Astrocyte (in vitro differentiated cells and primary cell): ENCODE measurements around the gene CDH23. TPM values are rescaled to one million over a fixed set of nuclear protein-coding genes. Genes with fewer than 3 reads are reported as not detected.

Experiments used
- DNase-seq: peaks from one replicate; pipeline ENCODE4 v3.0.0-alpha.2; 2010; ENCODE audit warnings: low read depth
- FAIRE-seq: peaks from 2 replicates; lab custom pipeline; 2011; peaks lifted over from hg19 to GRCh38; lab: Jason Lieb, UNC
- H2AFZ ChIP-seq: 2 replicates; pipeline ENCODE4 v1.6.0; 2012; ENCODE audit warnings: low read depth, low read length, inconsistent platforms
- H3K27ac ChIP-seq: 2 replicates; pipeline ENCODE4 v1.5.1; 2011; ENCODE audit warnings: low read depth, low read length, inconsistent platforms
- H3K27me3 ChIP-seq: 2 replicates; pipeline ENCODE4 v1.6.0; 2011; ENCODE audit warnings: low read length, inconsistent platforms; ENCODE audit not compliant: insufficient read depth
- H3K36me3 ChIP-seq: 2 replicates; pipeline ENCODE4 v1.5.1; 2011; ENCODE audit warnings: low read length, inconsistent platforms; ENCODE audit not compliant: insufficient read depth
- H3K4me1 ChIP-seq: 2 replicates; pipeline ENCODE4 v1.5.1; 2011; ENCODE audit warnings: low read length, inconsistent platforms; ENCODE audit not compliant: insufficient read depth
- H3K4me2 ChIP-seq: 2 replicates; pipeline ENCODE4 v1.6.0; 2012; ENCODE audit warnings: low read length, inconsistent platforms
- H3K4me3 ChIP-seq: 2 replicates; pipeline ENCODE4 v1.5.1; 2011; ENCODE audit warnings: low read depth, mild to moderate bottlenecking, low read length, inconsistent platforms; ENCODE audit not compliant: insufficient read depth
- H3K79me2 ChIP-seq: 2 replicates; pipeline ENCODE4 v1.6.0; 2012; ENCODE audit warnings: mild to moderate bottlenecking, low read length, inconsistent platforms; ENCODE audit not compliant: insufficient read depth
- H3K9ac ChIP-seq: 2 replicates; pipeline ENCODE4 v1.6.0; 2012; ENCODE audit warnings: mild to moderate bottlenecking, low read length, inconsistent platforms
- H3K9me3 ChIP-seq: 2 replicates; pipeline ENCODE4 v1.5.1; 2012; ENCODE audit warnings: low read depth, mild to moderate bottlenecking, low read length, inconsistent platforms; ENCODE audit not compliant: insufficient read depth
- H4K20me1 ChIP-seq: 2 replicates; pipeline ENCODE4 v1.6.0; 2012; ENCODE audit warnings: low read length, inconsistent platforms; ENCODE audit not compliant: insufficient read depth
- H3K27ac Mint-ChIP-seq: one replicate; pipeline ENCODE4 v1.8.0; 2021; ENCODE audit warnings: mild to moderate bottlenecking, mixed read lengths; ENCODE audit not compliant: unreplicated experiment
- H3K27me3 Mint-ChIP-seq: one replicate; pipeline ENCODE4 v1.8.0; 2021; ENCODE audit warnings: low read depth, mixed read lengths; ENCODE audit not compliant: unreplicated experiment
- H3K36me3 Mint-ChIP-seq: one replicate; pipeline ENCODE4 v1.8.0; 2021; ENCODE audit warnings: low read depth, mixed read lengths; ENCODE audit not compliant: unreplicated experiment
- H3K4me1 Mint-ChIP-seq: one replicate; pipeline ENCODE4 v1.8.0; 2021; ENCODE audit warnings: low read depth, mixed read lengths; ENCODE audit not compliant: unreplicated experiment
- H3K4me3 Mint-ChIP-seq: one replicate; pipeline ENCODE4 v1.8.0; 2021; ENCODE audit warnings: mild to moderate bottlenecking, moderate library complexity, mixed read lengths; ENCODE audit not compliant: unreplicated experiment
- H3K9me3 Mint-ChIP-seq: one replicate; pipeline ENCODE4 v1.8.0; 2021; ENCODE audit warnings: mild to moderate bottlenecking, mixed read lengths; ENCODE audit not compliant: unreplicated experiment
- CTCF ChIP-seq: IDR thresholded peaks from 2 replicates; pipeline ENCODE4 v1.5.1; 2011; ENCODE audit warnings: low read depth, mild to moderate bottlenecking, inconsistent platforms, low read length, moderate library complexity; ENCODE audit not compliant: insufficient read depth
- EZH2 ChIP-seq: IDR thresholded peaks from 2 replicates; pipeline ENCODE4 v1.6.1; 2012; ENCODE audit warnings: mild to moderate bottlenecking, low read length, inconsistent platforms; ENCODE audit not compliant: insufficient read depth
- total RNA-seq: library from RNA; stranded (reverse); gene quantifications from 2 replicates; pipeline ENCODE4 v1.2.1, GENCODE V29; 2021

CDH23 gene
- total RNA-seq, 1 donor from 2014 or later: not detected

DNA sequence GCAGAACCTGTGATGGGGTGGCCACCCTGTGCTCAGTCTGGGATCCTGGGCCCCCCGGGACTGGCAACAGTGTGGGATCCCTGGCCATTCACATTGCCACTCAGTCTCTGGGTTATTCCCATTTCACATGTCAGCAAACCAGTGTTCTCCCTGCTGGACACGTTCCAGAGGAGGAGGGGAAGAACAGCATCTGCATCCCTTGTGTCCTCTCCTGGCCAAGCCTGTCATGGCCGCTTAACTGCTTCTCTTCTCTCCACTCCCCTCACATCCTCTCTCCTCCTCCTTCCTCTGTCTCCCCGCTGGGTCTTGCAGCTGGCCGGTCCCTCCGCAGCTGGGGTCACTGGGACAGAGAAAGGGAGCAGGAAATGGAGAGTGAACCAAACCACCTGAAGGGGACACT lies 248.5 kb downstream of the CDH23 start:
- no peak overlapping the region for H3K9ac ChIP-seq
- no peaks in the 10 kb centered on the region for H3K36me3 Mint-ChIP-seq
- H3K4me2 ChIP-seq: no peak overlapping the region
- H3K27ac Mint-ChIP-seq: no peak overlapping the region
- no peak overlapping the region for H3K4me3 ChIP-seq
- no peaks in the 10 kb centered on the region for H3K9me3 Mint-ChIP-seq
- FAIRE-seq: no peak
- H3K4me1 ChIP-seq: no peaks in the 10 kb centered on the region
- peaks cover 4% of the 10 kb centered on the region for H3K27me3 ChIP-seq
- H3K27ac ChIP-seq: no peak overlapping the region
- no peak for DNase-seq
- H2AFZ ChIP-seq: no peak overlapping the region
- no peaks in the 10 kb centered on the region for H4K20me1 ChIP-seq
- no peak overlapping the region for H3K4me3 Mint-ChIP-seq
- no peaks in the 10 kb centered on the region for H3K4me1 Mint-ChIP-seq
- H3K27me3 Mint-ChIP-seq: peaks cover 46% of the 10 kb centered on the region
- TF ChIP-seq CTCF: no peak
- no peak for TF ChIP-seq EZH2
- H3K79me2 ChIP-seq: no peaks in the 10 kb centered on the region
- no peaks in the 10 kb centered on the region for H3K9me3 ChIP-seq
- no peaks in the 10 kb centered on the region for H3K36me3 ChIP-seq

DNA sequence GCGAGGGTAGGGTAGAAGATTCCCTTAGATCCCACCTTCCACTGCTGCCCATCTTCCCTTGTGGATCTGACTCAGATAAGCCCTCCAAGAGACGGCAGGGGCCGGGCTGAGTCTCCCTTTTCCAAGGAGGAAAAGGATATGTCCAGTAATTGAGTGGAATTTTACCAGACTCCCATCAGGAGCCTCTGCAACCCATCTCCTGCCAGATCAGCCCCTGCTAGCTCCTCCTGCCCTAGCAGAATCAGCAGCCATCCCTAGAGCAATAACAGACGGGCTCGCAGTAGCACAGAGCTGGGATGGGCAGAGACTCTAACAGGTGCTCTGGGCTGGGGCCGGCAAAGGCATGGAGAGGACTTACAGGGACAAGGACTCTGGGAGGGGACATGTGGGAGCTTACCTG lies 249.3 kb downstream of the CDH23 start:
- Histone ChIP-seq H3K4me3 (no peak overlapping the region), H3K27me3 (peaks cover 3% of the 10 kb centered on the region), H3K79me2 (no peaks in the 10 kb centered on the region), H3K4me2 (no peak overlapping the region), H3K9ac (no peak overlapping the region), H3K9me3 (no peaks in the 10 kb centered on the region), H3K36me3 (no peaks in the 10 kb centered on the region), H2AFZ (no peak overlapping the region), H3K27ac (no peak overlapping the region), H4K20me1 (no peaks in the 10 kb centered on the region), H3K4me1 (no peaks in the 10 kb centered on the region)
- Mint-ChIP-seq H3K27me3 (peaks cover 48% of the 10 kb centered on the region), H3K4me1 (no peaks in the 10 kb centered on the region), H3K9me3 (no peaks in the 10 kb centered on the region), H3K4me3 (no peak overlapping the region), H3K36me3 (no peaks in the 10 kb centered on the region), H3K27ac (no peak overlapping the region)
- DNase-seq: no peak
- no peak for FAIRE-seq
- no peak for TF ChIP-seq CTCF
- TF ChIP-seq EZH2: no peak

DNA sequence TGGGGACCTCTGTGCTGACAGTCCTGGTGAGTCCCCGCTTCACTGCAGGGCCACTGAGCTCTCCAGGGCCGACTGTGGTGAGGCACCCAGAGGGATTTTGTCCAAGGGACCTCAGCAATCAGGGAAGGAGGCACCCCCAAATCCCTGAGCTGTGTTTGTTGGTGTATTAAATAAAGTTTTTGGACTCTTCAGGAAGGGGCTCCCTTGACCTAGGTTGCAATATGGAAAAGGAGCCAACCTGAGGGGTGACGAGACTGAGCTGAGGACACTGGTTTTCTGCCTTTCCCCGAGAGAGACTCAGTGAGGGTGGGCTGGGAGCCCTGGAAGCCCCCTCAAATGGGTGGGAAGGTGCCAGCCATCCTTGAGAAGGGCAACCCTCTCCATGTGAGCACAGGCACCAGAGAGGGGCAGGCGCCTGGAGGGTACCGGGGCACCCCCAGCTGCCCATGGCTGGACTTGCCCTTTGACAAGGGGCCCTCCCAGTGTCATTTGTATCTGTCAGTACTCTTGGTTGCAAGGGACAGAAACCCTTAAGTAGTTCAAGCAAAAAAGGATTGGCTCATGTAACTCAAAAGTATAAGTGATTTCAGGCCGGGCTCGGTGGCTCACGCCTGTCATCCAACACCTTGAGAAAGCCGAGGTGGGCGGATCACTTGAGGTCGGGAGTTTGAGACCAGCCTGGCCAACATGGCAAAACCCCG lies 250.0 kb downstream of the CDH23 start:
- Mint-ChIP-seq H3K36me3 (no peaks in the 10 kb centered on the region), H3K4me1 (no peaks in the 10 kb centered on the region), H3K27me3 (peaks cover 49% of the 10 kb centered on the region), H3K4me3 (no peak overlapping the region), H3K27ac (no peak overlapping the region), H3K9me3 (no peaks in the 10 kb centered on the region)
- no peaks in the 10 kb centered on the region for H3K79me2 ChIP-seq
- H2AFZ ChIP-seq: no peak overlapping the region
- H3K4me1 ChIP-seq: no peaks in the 10 kb centered on the region
- no peak for TF ChIP-seq EZH2
- no peak for TF ChIP-seq CTCF
- H3K27me3 ChIP-seq: peaks cover 3% of the 10 kb centered on the region
- no peaks in the 10 kb centered on the region for H3K36me3 ChIP-seq
- DNase-seq: no peak
- H3K4me3 ChIP-seq: no peak overlapping the region
- no peaks in the 10 kb centered on the region for H4K20me1 ChIP-seq
- H3K4me2 ChIP-seq: no peak overlapping the region
- H3K27ac ChIP-seq: no peak overlapping the region
- no peaks in the 10 kb centered on the region for H3K9me3 ChIP-seq
- H3K9ac ChIP-seq: no peak overlapping the region
- no peak for FAIRE-seq
